CD8-positive, alpha-beta memory T cell (primary cell): ENCODE data around the gene RAB35. TPM values are rescaled to one million over a fixed set of nuclear protein-coding genes. Genes with fewer than 3 reads are reported as not detected.
A peak's percentile ranks its signal among the peaks of the same experiment; 100 is the strongest.

ENCODE experiments used
- CTCF ChIA-PET: fragments of 350-600 bp; sonication (Branson Sonifier 250); formaldehyde crosslinking; loops from one replicate; lab custom pipeline; 2021; ENCODE audit warnings: antibody characterized with exemption; lab: Charles Lee
- POLR2A ChIA-PET: fragments of 350-600 bp; sonication (Branson Sonifier 250); formaldehyde crosslinking; loops from one replicate; lab custom pipeline; 2021; ENCODE audit warnings: antibody characterized with exemption; lab: Charles Lee
- DNase-seq, 5 donors: peaks; one replicate each; pipeline versions ENCODE4 v3.0.0 to v3.0.0-alpha.2; 2020 to 2022; ENCODE audit warnings: mixed read lengths in 1 of 5
- H3K27ac ChIP-seq: one replicate; pipeline ENCODE4 v1.7.0; 2013; ENCODE audit warnings: low read depth, mild to moderate bottlenecking, low read length, moderate library complexity
- H3K27me3 ChIP-seq: 2 replicates; pipeline ENCODE4 v1.7.0; 2013; ENCODE audit warnings: low read length, mild to moderate bottlenecking; ENCODE audit not compliant: insufficient read depth, poor library complexity, severe bottlenecking
- H3K36me3 ChIP-seq: 2 replicates; pipeline ENCODE4 v1.7.0; 2013; ENCODE audit warnings: mild to moderate bottlenecking, low read length, moderate library complexity; ENCODE audit not compliant: insufficient read depth
- H3K4me1 ChIP-seq: 2 replicates; pipeline ENCODE4 v1.7.0; 2013; ENCODE audit warnings: mild to moderate bottlenecking, low read length, moderate library complexity; ENCODE audit not compliant: insufficient read depth
- H3K4me3 ChIP-seq: 2 replicates; pipeline ENCODE4 v1.7.0; 2013; ENCODE audit warnings: mild to moderate bottlenecking, low read length
- H3K9me3 ChIP-seq: 2 replicates; pipeline ENCODE4 v1.7.0; 2013; ENCODE audit warnings: mild to moderate bottlenecking, low read length
- H3K27ac Mint-ChIP-seq, 8 donors: one replicate each; pipeline ENCODE4 v1.8.0; 2020 to 2021; ENCODE audit warnings: mixed read lengths in 8 of 8, mild to moderate bottlenecking in 6 of 8, inconsistent platforms in 3 of 8, moderate library complexity in 3 of 8
- H3K27me3 Mint-ChIP-seq, 2 donors: one replicate each; pipeline ENCODE4 v1.8.0; 2020 to 2021; ENCODE audit warnings: mixed read lengths in 2 of 2, mild to moderate bottlenecking in 1 of 2, moderate library complexity in 1 of 2
- H3K36me3 Mint-ChIP-seq, 3 donors: one replicate each; pipeline ENCODE4 v1.8.0; 2020 to 2021; ENCODE audit warnings: mixed read lengths in 3 of 3, inconsistent platforms in 1 of 3, mild to moderate bottlenecking in 1 of 3
- H3K4me1 Mint-ChIP-seq, 3 donors: one replicate each; pipeline ENCODE4 v1.8.0; 2020 to 2021; ENCODE audit warnings: mixed read lengths in 3 of 3, inconsistent platforms in 1 of 3, mild to moderate bottlenecking in 1 of 3
- H3K4me3 Mint-ChIP-seq, 7 donors: one replicate each; pipeline ENCODE4 v1.8.0; 2020 to 2021; ENCODE audit warnings: mixed read lengths in 7 of 7, mild to moderate bottlenecking in 6 of 7, moderate library complexity in 4 of 7, inconsistent platforms in 2 of 7
- H3K9me3 Mint-ChIP-seq, 5 donors: one replicate each; pipeline ENCODE4 v1.8.0; 2020 to 2022; ENCODE audit warnings: mixed read lengths in 5 of 5, mild to moderate bottlenecking in 3 of 5, moderate library complexity in 2 of 5, inconsistent platforms in 1 of 5
- polyA plus RNA-seq: library from polyadenylated mRNA; unstranded; fragments of 300-500 nt; fragmentation: Illumina TruSeq; gene quantifications from one replicate; pipeline ENCODE4 v1.2.3, GENCODE V29; 2021
- total RNA-seq, 2 experiments: library from RNA; stranded (reverse); gene quantifications; one replicate each; pipeline ENCODE4 v1.2.3, GENCODE V29; 2021

The RAB35 gene
- total and polyA plus RNA-seq, 3 experiments from 2014 or later: 26.9 to 77.8 (median 66.8) TPM

- Histone ChIP-seq H3K4me3 (no peak overlapping the region), H3K27me3 (no peaks in the 10 kb centered on the region), H3K36me3 (peaks cover 23% of the 10 kb centered on the region), H3K27ac (no peak overlapping the region), H3K4me1 (no peaks in the 10 kb centered on the region), H3K9me3 (no peaks in the 10 kb centered on the region)
- ChIA-PET CTCF (no interaction called here), POLR2A (no interaction called here)
- Mint-ChIP-seq H3K4me3 (no peak overlapping the region), H3K9me3 (no peaks in the 10 kb centered on the region), H3K27me3 (no peaks in the 10 kb centered on the region), H3K27ac (no peak overlapping the region), H3K4me1 (peaks cover 4 to 27% (median 13%) of the 10 kb centered on the region in 3 donors), H3K36me3 (peaks cover 0 to 84% (median 4%) of the 10 kb centered on the region in 3 donors)
- DNase-seq: no peak
Measured at GRCh38 chr12:120095736-120096135, 20.8 kb downstream of the RAB35 start.

DNA sequence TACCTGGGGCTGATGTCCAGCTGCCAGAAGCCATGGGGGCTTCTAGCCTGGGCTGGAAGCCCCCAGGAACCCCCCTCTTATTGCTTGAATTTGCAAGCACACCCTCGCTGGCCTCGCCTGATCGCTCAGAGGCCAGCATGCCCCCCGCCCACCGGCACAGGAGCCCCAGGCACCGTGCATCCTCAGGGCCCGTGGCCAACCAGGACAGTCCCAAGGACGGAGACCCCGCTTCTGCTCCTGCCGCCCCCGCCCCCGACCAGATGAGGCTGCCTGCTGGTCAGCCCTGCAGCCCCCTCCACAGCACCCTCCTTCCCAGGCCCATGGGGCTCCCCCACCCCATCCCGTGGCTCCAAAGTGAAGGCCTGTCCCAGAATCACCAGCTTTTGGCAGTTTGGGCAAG lies 21.2 kb downstream of the RAB35 start:
- Histone ChIP-seq H3K36me3 (peaks cover 26% of the 10 kb centered on the region), H3K27me3 (no peaks in the 10 kb centered on the region), H3K9me3 (no peaks in the 10 kb centered on the region), H3K27ac (no peak overlapping the region), H3K4me3 (no peak overlapping the region), H3K4me1 (no peaks in the 10 kb centered on the region)
- Mint-ChIP-seq H3K27me3 (no peaks in the 10 kb centered on the region), H3K27ac (no peak overlapping the region), H3K4me1 (peaks cover 4 to 23% (median 10%) of the 10 kb centered on the region in 3 donors), H3K9me3 (no peaks in the 10 kb centered on the region), H3K36me3 (peaks cover 0 to 84% (median 4%) of the 10 kb centered on the region in 3 donors), H3K4me3 (no peak overlapping the region)
- ChIA-PET CTCF (no interaction called here), POLR2A (interaction anchor here (1.4 kb wide), 1 partner anchor 106 kb away, joined by 4 read pairs; the partner anchor contains the start of gene BICDL1)
- no peak for DNase-seq

DNA sequence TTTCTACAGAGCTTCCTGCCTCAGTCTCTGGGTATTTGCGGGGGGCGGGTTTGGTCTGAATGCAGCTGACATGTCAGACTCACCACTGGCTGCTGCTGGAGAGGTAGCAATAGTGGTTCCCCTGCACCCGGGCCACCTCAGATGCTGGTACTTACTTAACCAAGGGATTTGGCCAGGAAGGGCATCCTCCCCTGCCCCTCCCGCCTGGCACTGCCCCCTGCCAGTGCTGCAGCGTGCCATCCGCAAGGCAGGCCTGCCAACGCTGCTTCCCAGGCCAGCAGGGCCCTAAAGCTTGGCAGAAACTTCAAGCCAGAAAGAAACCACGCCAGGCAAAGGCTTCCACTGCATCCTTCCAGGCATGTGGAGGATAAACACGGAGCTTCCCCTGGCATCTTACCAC lies 22.1 kb downstream of the RAB35 start:
- peaks cover 0 to 84% (median 4%) of the 10 kb centered on the region in 3 donors for H3K36me3 Mint-ChIP-seq
- Histone ChIP-seq H3K4me1 (no peaks in the 10 kb centered on the region), H3K9me3 (no peaks in the 10 kb centered on the region), H3K27ac (no peak overlapping the region), H3K27me3 (no peaks in the 10 kb centered on the region), H3K4me3 (no peak overlapping the region), H3K36me3 (peaks cover 33% of the 10 kb centered on the region)
- H3K27ac Mint-ChIP-seq: peak overlapping the region in 2 of 8 donors; percentile 46 to 50
- H3K9me3 Mint-ChIP-seq: no peaks in the 10 kb centered on the region
- H3K4me1 Mint-ChIP-seq: peaks cover 2 to 17% (median 6%) of the 10 kb centered on the region in 3 donors
- ChIA-PET CTCF (no interaction called here), POLR2A (interaction anchor here (1.4 kb wide), 1 partner anchor 105 kb away, joined by 4 read pairs; the partner anchor contains the start of gene BICDL1)
- H3K27me3 Mint-ChIP-seq: no peaks in the 10 kb centered on the region
- no peak for DNase-seq
- no peak overlapping the region for H3K4me3 Mint-ChIP-seq

DNA sequence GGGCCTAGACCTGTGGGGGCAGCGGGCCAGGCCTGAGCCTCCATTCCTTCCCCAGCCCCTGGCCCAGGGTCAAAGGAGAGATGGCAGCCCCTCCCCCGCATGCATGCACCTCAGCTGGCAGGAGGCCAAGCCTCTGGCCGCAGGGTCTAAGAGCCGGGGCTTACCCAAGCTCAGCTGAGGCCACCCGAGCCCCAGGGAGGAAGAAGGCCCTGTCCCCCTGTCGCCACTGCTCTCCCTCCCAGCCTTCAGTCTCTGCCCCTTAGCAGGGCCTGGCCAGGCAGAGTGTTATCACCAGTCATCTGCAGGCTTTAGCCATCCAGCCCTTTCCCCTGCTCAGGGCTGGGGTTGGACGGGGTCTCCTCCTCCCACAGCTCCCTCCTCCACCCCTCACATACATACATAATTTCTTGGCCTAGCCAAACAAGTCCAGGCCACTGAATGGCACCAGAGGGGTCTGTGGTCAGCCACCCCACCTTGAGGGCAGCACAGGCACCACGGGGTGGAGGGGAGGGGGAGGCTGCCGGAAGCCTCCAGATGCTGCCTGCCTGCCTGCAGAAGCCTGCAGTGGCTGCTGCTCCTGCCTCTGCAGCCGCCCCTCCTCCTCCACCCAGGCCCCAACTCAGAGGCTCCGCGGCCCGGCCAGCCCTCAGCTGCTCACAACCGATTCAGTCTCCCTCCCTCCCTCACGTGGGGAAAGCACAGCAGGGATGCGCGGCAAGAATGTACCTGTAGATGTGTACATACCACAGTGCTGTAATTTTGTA lies 22.8 kb downstream of the RAB35 start:
- no peak overlapping the region for H3K27ac ChIP-seq
- CTCF ChIA-PET: no interaction called here
- H3K9me3 Mint-ChIP-seq: no peaks in the 10 kb centered on the region
- H3K36me3 Mint-ChIP-seq: peaks cover 0 to 83% (median 8%) of the 10 kb centered on the region in 3 donors
- no peaks in the 10 kb centered on the region for H3K4me1 ChIP-seq
- no peaks in the 10 kb centered on the region for H3K9me3 ChIP-seq
- DNase-seq: no peak
- H3K4me3 Mint-ChIP-seq: no peak overlapping the region
- H3K27ac Mint-ChIP-seq: peak overlapping the region in 5 of 8 donors; percentile 47 to 88 (median 61)
- POLR2A ChIA-PET: interaction anchor here (1.4 kb wide), 1 partner anchor 105 kb away, joined by 4 read pairs; the partner anchor contains the start of gene BICDL1
- H3K36me3 ChIP-seq: peaks cover 32% of the 10 kb centered on the region
- H3K4me1 Mint-ChIP-seq: peaks cover 2 to 20% (median 6%) of the 10 kb centered on the region in 3 donors
- H3K4me3 ChIP-seq: no peak overlapping the region
- no peaks in the 10 kb centered on the region for H3K27me3 ChIP-seq
- no peaks in the 10 kb centered on the region for H3K27me3 Mint-ChIP-seq

DNA sequence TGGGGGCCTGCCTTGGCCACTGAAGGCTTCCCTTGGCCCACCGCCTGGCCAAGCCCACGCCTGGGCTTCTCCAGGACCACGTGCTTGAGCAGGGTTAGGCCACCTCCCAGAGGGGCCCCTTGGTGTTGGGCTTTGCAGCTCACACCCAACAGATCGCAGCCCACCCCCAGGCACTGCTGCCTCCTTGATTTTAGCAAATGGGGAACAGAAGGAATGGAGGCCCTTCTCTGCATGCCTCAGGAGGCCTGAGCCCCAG lies 23.3 kb downstream of the RAB35 start:
- Histone ChIP-seq H3K4me1 (no peaks in the 10 kb centered on the region), H3K36me3 (peaks cover 27% of the 10 kb centered on the region), H3K27me3 (no peaks in the 10 kb centered on the region), H3K9me3 (no peaks in the 10 kb centered on the region), H3K27ac (no peak overlapping the region), H3K4me3 (no peak overlapping the region)
- Mint-ChIP-seq H3K27ac (no peak overlapping the region), H3K27me3 (no peaks in the 10 kb centered on the region), H3K4me1 (peaks cover 2 to 21% (median 6%) of the 10 kb centered on the region in 3 donors), H3K9me3 (no peaks in the 10 kb centered on the region), H3K36me3 (peaks cover 0 to 77% (median 8%) of the 10 kb centered on the region in 3 donors), H3K4me3 (no peak overlapping the region)
- POLR2A ChIA-PET: no interaction called here
- no peak for DNase-seq
- CTCF ChIA-PET: no interaction called here

- H3K27me3 ChIP-seq: no peaks in the 10 kb centered on the region
- Mint-ChIP-seq H3K9me3 (no peaks in the 10 kb centered on the region), H3K4me3 (no peak overlapping the region), H3K27ac (peak overlapping the region in 5 of 8 donors; percentile 8 to 80 (median 29)), H3K4me1 (peaks cover 2 to 22% (median 7%) of the 10 kb centered on the region in 3 donors), H3K27me3 (no peaks in the 10 kb centered on the region), H3K36me3 (peaks cover 0 to 74% (median 8%) of the 10 kb centered on the region in 3 donors)
- no peak for DNase-seq
- peaks cover 1% of the 10 kb centered on the region for H3K4me1 ChIP-seq
- H3K9me3 ChIP-seq: no peaks in the 10 kb centered on the region
- no peak overlapping the region for H3K4me3 ChIP-seq
- peaks cover 24% of the 10 kb centered on the region for H3K36me3 ChIP-seq
- POLR2A ChIA-PET: interaction anchor here (1.4 kb wide), 1 partner anchor 18 kb away, joined by 4 read pairs; no protein-coding TSS in a partner anchor
- CTCF ChIA-PET: no interaction called here
- no peak overlapping the region for H3K27ac ChIP-seq
Measured at GRCh38 chr12:120092551-120093335, 23.8 kb downstream of the RAB35 start.

GRCh38 chr12:120091371-120092090 lies 25.0 kb downstream of the RAB35 start:
- H3K4me1 ChIP-seq: peaks cover 10% of the 10 kb centered on the region
- Mint-ChIP-seq H3K27me3 (peaks cover 0 to 2% of the 10 kb centered on the region in 2 donors), H3K9me3 (no peaks in the 10 kb centered on the region), H3K36me3 (peaks cover 0 to 70% (median 8%) of the 10 kb centered on the region in 3 donors), H3K4me3 (no peak overlapping the region), H3K27ac (peak overlapping the region in 6 of 8 donors; percentile 43 to 88 (median 80)), H3K4me1 (peaks cover 13 to 35% (median 19%) of the 10 kb centered on the region in 3 donors)
- H3K4me3 ChIP-seq: no peak overlapping the region
- peaks cover 22% of the 10 kb centered on the region for H3K36me3 ChIP-seq
- POLR2A ChIA-PET: interaction anchor here (1.4 kb wide), 1 partner anchor 19 kb away, joined by 4 read pairs; no protein-coding TSS in a partner anchor
- CTCF ChIA-PET: interaction anchor here (0.8 kb wide), 2 partner anchors 26 to 102 kb away, joined by 3 read pairs; no protein-coding TSS in a partner anchor
- no peaks in the 10 kb centered on the region for H3K9me3 ChIP-seq
- no peaks in the 10 kb centered on the region for H3K27me3 ChIP-seq
- no peak for DNase-seq
- no peak overlapping the region for H3K27ac ChIP-seq
